T-cell (primary cell): ENCODE results near the gene EXO1. TPM values are rescaled to one million over a fixed set of nuclear protein-coding genes. Genes with fewer than 3 reads are reported as not detected.
"Not testable (repeated sequence)": the region's sequence is repeated elsewhere in the genome, so short reads cannot be mapped to it uniquely, and the experiment has no call there.

Experiments used
- ATAC-seq, 4 experiments: fragments of 200-7000 bp in 3 of 4; fragments of 150-1000 bp in 1 of 4; cut with Tn5 transposase; replicated peaks in 1 of 4; 1 replicate in 3 of 4; 2 replicates in 1 of 4; pipeline ENCODE4 v1.10.0; 2021; ENCODE audit warnings: moderate library complexity in 3 of 4, mild to moderate bottlenecking in 2 of 4, moderate number of reproducible peaks in 1 of 4
- CTCF ChIA-PET, 2 donors: fragments of 300-600 bp; sonication (Branson Sonifier 250); formaldehyde crosslinking; loops; one replicate each; lab custom pipeline; 2022; ENCODE audit warnings: antibody characterized with exemption in 2 of 2; lab: Charles Lee
- POLR2A ChIA-PET, 2 donors: fragments of 300-600 bp; sonication (Branson Sonifier 250); formaldehyde crosslinking; loops; one replicate each; lab custom pipeline; 2022; ENCODE audit warnings: antibody characterized with exemption in 2 of 2; lab: Charles Lee
- DNase-seq, 35 experiments: peaks; one replicate each; pipeline versions ENCODE4 v3.0.0 to v3.0.0-alpha.2; 2013 to 2023
- H3K27ac ChIP-seq: one replicate; pipeline ENCODE4 v1.5.1; 2013; ENCODE audit warnings: low read length
- H3K27me3 ChIP-seq, 2 experiments: replicated peaks in 1 of 2; 1 replicate in 1 of 2; 2 replicates in 1 of 2; pipeline versions ENCODE4 v1.6.1 to v1.7.0; 2013; ENCODE audit warnings: low read length in 1 of 2, mixed read lengths in 1 of 2; ENCODE audit not compliant: control insufficient read depth in 2 of 2, insufficient read depth in 2 of 2; ENCODE audit errors: extremely low read depth in 1 of 2
- H3K36me3 ChIP-seq, 2 donors: 1 replicate in 1 of 2; 2 replicates in 1 of 2; pipeline versions ENCODE4 v1.6.1 to v1.7.0; 2013; ENCODE audit warnings: low read length in 1 of 2; ENCODE audit not compliant: control insufficient read depth in 2 of 2, insufficient read depth in 1 of 2; ENCODE audit errors: extremely low read depth in 1 of 2
- H3K4me1 ChIP-seq, 2 experiments: 1 replicate in 1 of 2; 2 replicates in 1 of 2; pipeline versions ENCODE4 v1.6.1 to v1.7.0; 2013; ENCODE audit warnings: low read length in 2 of 2, mixed read lengths in 1 of 2; ENCODE audit not compliant: insufficient read depth in 2 of 2, control insufficient read depth in 1 of 2; ENCODE audit errors: extremely low read depth in 1 of 2
- H3K4me3 ChIP-seq, 2 donors: 1 replicate in 1 of 2; 2 replicates in 1 of 2; pipeline versions ENCODE4 v1.5.1 to v1.7.0; 2013; ENCODE audit warnings: mild to moderate bottlenecking in 2 of 2, low read length in 1 of 2, moderate library complexity in 1 of 2; ENCODE audit not compliant: control insufficient read depth in 1 of 2; ENCODE audit errors: extremely low read depth in 1 of 2
- H3K9me3 ChIP-seq: 2 replicates; pipeline ENCODE4 v1.7.0; 2013
- H3K27ac Mint-ChIP-seq, 2 donors: one replicate each; pipeline ENCODE4 v1.8.0; 2020 to 2021; ENCODE audit warnings: mild to moderate bottlenecking in 2 of 2, mixed read lengths in 2 of 2
- H3K27me3 Mint-ChIP-seq, 2 donors: one replicate each; pipeline ENCODE4 v1.8.0; 2021 to 2022; ENCODE audit warnings: mixed read lengths in 2 of 2
- H3K36me3 Mint-ChIP-seq: one replicate; pipeline ENCODE4 v1.8.0; 2021; ENCODE audit warnings: mixed read lengths
- H3K4me1 Mint-ChIP-seq, 3 donors: one replicate each; pipeline ENCODE4 v1.8.0; 2020 to 2022; ENCODE audit warnings: mixed read lengths in 3 of 3, mild to moderate bottlenecking in 1 of 3
- H3K4me3 Mint-ChIP-seq, 3 donors: one replicate each; pipeline ENCODE4 v1.8.0; 2020 to 2022; ENCODE audit warnings: mild to moderate bottlenecking in 3 of 3, mixed read lengths in 3 of 3, moderate library complexity in 3 of 3
- H3K9me3 Mint-ChIP-seq, 3 donors: one replicate each; pipeline ENCODE4 v1.8.0; 2020 to 2022; ENCODE audit warnings: mixed read lengths in 3 of 3
- WGBS: methylation state at CpG from one replicate; pipeline ENCODE4 v1.1.5; 2013; ENCODE audit warnings: missing lambda C conversion rate; ENCODE audit not compliant: insufficient coverage; 5-methylcytosine and 5-hydroxymethylcytosine counted together
- total RNA-seq, 35 experiments: library from RNA in 6 of 35; stranded (reverse) in 6 of 35; fragments of 120-200 nt in 1 of 35; gene quantifications; one replicate each; pipeline versions ENCODE4 v1.2.1 to v1.2.4 and lab custom pipeline; 2013 to 2026

EXO1 gene
- total RNA-seq, 5 donors from 2014 or later (not counting 1 experiment from before 2014, with no cell fraction given) = 0.41 to 2.7 (median 1.4) TPM

DNA sequence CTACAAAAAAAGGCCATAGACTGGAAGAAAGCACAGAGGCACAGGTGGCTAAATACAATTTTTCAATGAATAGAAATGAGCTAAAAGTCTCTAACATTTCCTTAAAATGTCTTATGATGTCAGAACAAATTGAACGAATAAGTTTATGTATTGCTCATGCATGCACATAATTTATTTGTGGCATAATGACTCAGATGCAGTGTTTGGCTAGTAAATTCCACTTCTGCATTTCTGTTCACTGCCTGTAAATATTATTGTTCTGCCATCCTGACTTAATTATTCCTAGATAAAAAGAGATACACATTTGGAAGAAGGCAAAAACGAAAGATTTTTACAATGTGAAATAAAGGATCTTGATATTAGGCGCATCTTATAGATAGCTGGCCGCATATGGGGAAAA lies 26.6 kb upstream of the EXO1 start:
- no peak for ATAC-seq
- WGBS = 100% methylated on average over 2 of the region's 4 CpGs

DNA sequence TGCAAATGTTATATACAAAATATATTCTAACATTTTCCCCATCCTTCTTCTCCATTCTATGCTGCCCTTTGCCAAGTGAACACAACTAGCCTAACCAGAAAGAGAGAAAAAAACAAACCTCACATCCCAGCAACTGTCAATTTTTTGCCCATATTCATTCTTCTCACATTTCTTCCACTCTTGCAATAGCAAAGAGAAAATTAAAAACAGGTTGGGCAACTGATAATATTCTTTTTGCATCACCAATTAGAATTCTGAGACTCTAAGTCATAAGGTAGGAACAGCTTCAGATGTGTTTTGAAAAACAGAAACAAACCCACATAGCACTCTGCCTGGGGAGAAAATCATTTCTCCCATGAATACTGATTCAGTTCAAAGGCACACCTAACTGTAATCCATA lies 25.2 kb upstream of the EXO1 start:
- Mint-ChIP-seq H3K9me3 (no peaks in the 10 kb centered on the region), H3K36me3 (no peaks in the 10 kb centered on the region), H3K4me1 (no peaks in the 10 kb centered on the region), H3K27me3 (peaks cover 0 to 5% of the 10 kb centered on the region in 2 donors), H3K27ac (no peak overlapping the region), H3K4me3 (no peak overlapping the region)
- POLR2A ChIA-PET = no interaction called here
- Histone ChIP-seq H3K9me3 (no peaks in the 10 kb centered on the region), H3K27me3 (peaks cover 0 to 4% of the 10 kb centered on the region in 2 experiments), H3K27ac (no peak overlapping the region), H3K36me3 (no peaks in the 10 kb centered on the region), H3K4me3 (no peak overlapping the region), H3K4me1 (no peaks in the 10 kb centered on the region)
- ATAC-seq (no peak), DNase-seq (no peak)
- CTCF ChIA-PET = no interaction called here

More for the DNA sequence above, 26.6 kb upstream of the EXO1 start:
- H3K4me1 Mint-ChIP-seq = no peaks in the 10 kb centered on the region
- H3K9me3 Mint-ChIP-seq = no peaks in the 10 kb centered on the region
- Histone ChIP-seq H3K9me3 (no peaks in the 10 kb centered on the region), H3K27ac (no peak overlapping the region), H3K27me3 (peaks cover 0 to 2% of the 10 kb centered on the region in 2 experiments), H3K36me3 (no peaks in the 10 kb centered on the region), H3K4me1 (no peaks in the 10 kb centered on the region), H3K4me3 (no peak overlapping the region)
- DNase-seq = no peak
- no peak overlapping the region for H3K27ac Mint-ChIP-seq
- POLR2A ChIA-PET = interaction anchor here in 1 of 2 donors (0.6 kb wide), 1 partner anchor 17 kb away, joined by 5 read pairs; no protein-coding TSS in a partner anchor
- H3K27me3 Mint-ChIP-seq = peaks cover 0 to 5% of the 10 kb centered on the region in 2 donors
- CTCF ChIA-PET = no interaction called here
- no peak overlapping the region for H3K4me3 Mint-ChIP-seq
- no peaks in the 10 kb centered on the region for H3K36me3 Mint-ChIP-seq

DNA sequence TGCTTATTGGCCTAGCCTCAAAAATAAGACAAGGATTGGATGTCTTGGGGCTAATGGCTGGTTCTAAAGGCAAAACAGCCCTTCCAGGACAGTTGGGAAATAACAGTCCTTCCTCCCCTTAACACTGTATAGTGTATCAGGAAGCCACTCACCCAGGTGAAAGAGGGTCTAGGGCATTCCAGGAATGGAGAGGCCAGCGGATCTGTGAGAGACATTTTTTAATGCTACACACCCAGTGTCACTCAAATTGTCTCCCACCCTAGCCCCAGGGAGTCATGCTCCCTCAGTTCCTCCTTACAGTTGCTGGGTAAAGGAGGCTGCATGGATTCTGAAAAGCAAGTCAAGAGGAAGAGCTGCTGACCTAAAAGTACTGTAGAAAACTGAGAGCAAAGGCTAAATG lies 24.1 kb upstream of the EXO1 start:
- Histone ChIP-seq H3K4me3 (no peak overlapping the region), H3K4me1 (no peaks in the 10 kb centered on the region), H3K9me3 (no peaks in the 10 kb centered on the region), H3K27me3 (peaks cover 0 to 4% of the 10 kb centered on the region in 2 experiments), H3K27ac (no peak overlapping the region), H3K36me3 (no peaks in the 10 kb centered on the region)
- Mint-ChIP-seq H3K27me3 (peaks cover 0 to 6% of the 10 kb centered on the region in 2 donors), H3K27ac (no peak overlapping the region), H3K4me1 (no peaks in the 10 kb centered on the region), H3K36me3 (no peaks in the 10 kb centered on the region), H3K9me3 (no peaks in the 10 kb centered on the region), H3K4me3 (no peak overlapping the region)
- ATAC-seq = no peak
- no peak for DNase-seq
- POLR2A ChIA-PET = interaction anchor here in 1 of 2 donors (0.6 kb wide), 1 partner anchor 9 kb away, joined by 3 read pairs; no protein-coding TSS in a partner anchor
- CTCF ChIA-PET = interaction anchor here in 1 of 2 donors (0.5 kb wide), 1 partner anchor 171 kb away, joined by 4 read pairs; no protein-coding TSS in a partner anchor
- no CpG with 5 or more reads among the region's 1 CpG for WGBS

DNA sequence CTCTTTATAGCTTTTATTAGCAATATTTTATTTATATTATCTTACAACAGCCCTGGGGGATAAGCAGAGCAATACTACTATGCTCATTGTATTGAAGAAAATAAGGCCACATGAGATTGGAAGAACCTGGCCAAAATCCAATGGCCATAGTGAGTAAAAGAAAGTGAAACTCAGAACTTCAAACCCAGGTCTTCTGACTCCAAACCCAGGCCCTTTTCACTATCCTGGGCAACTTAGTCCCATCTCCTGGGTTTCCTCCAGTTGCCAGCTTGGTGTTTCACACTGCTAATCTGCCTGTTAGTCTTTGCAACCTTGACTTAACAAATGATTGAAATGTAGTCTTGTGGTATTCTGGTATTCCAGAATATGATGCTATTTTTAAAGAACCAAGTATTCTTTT lies 22.4 kb upstream of the EXO1 start:
- no peak for DNase-seq
- Mint-ChIP-seq H3K4me1 (no peaks in the 10 kb centered on the region), H3K27me3 (peaks cover 0 to 8% of the 10 kb centered on the region in 2 donors), H3K4me3 (no peak overlapping the region), H3K9me3 (no peaks in the 10 kb centered on the region), H3K36me3 (no peaks in the 10 kb centered on the region), H3K27ac (no peak overlapping the region)
- Histone ChIP-seq H3K36me3 (no peaks in the 10 kb centered on the region), H3K27ac (no peak overlapping the region), H3K4me1 (no peaks in the 10 kb centered on the region), H3K9me3 (no peaks in the 10 kb centered on the region), H3K27me3 (peaks cover 0 to 4% of the 10 kb centered on the region in 2 experiments), H3K4me3 (no peak overlapping the region)
- POLR2A ChIA-PET = no interaction called here
- CTCF ChIA-PET = interaction anchor here in 1 of 2 donors (0.7 kb wide), 2 partner anchors 9 to 76 kb away, joined by 4 to 5 read pairs; no protein-coding TSS in a partner anchor
- ATAC-seq = no peak

DNA sequence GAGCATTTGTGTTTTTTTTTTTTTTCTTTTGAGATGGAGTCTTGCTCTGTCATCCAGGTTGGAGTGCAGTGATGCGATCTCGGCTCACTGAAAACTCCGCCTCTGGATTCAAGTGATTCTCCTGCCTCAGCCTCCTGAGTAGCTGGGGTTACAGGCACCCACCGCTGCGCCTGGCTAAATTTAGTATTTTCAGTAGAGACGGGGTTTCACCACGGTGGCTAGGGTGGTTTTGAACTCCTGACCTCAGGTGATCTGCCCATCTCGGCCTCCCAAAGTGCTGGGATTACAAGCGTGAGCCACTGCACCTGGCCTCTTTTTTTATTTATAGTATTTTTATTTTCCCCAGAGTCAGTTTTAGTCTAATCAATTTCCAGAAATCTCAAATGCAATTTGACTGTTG lies 21.4 kb upstream of the EXO1 start:
- not testable (repeated sequence) for H3K27ac Mint-ChIP-seq

DNA sequence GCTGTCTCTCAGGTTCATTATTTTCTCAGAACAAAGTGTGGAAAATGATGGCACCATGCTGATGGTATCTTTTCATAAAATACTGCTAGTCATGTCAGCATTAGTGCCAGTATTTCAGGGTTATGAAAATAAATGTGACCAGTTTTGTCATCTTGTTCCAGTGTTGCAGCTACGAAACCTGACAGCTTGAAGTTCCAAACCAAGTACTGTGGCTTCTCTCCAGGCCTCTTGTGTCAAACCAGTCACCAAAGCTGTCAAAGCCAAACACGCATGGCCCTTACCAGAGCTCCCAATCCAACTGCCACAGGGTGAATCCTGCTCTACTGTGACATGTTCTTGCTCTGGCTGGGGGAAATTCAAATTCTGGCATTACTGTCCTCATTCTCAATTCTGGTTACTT lies 20.7 kb upstream of the EXO1 start:
- no peak for DNase-seq
- H3K27me3 ChIP-seq = peaks cover 2 to 4% of the 10 kb centered on the region in 2 experiments
- POLR2A ChIA-PET = no interaction called here
- no peaks in the 10 kb centered on the region for H3K9me3 ChIP-seq
- no peaks in the 10 kb centered on the region for H3K36me3 Mint-ChIP-seq
- no peaks in the 10 kb centered on the region for H3K9me3 Mint-ChIP-seq
- CTCF ChIA-PET = interaction anchor here in 1 of 2 donors (0.6 kb wide), 1 partner anchor 10 kb away, joined by 3 read pairs; no protein-coding TSS in a partner anchor
- no peak overlapping the region for H3K4me3 ChIP-seq
- H3K27me3 Mint-ChIP-seq = peaks cover 0 to 18% of the 10 kb centered on the region in 2 donors
- no peaks in the 10 kb centered on the region for H3K4me1 Mint-ChIP-seq
- H3K4me1 ChIP-seq = no peaks in the 10 kb centered on the region
- H3K36me3 ChIP-seq = no peaks in the 10 kb centered on the region
- 60% methylated on average over 1 of the region's 2 CpGs for WGBS
- H3K27ac ChIP-seq = no peak overlapping the region
- H3K4me3 Mint-ChIP-seq = no peak overlapping the region
- no peak overlapping the region for H3K27ac Mint-ChIP-seq
- ATAC-seq = no peak

More for the DNA sequence above, 21.4 kb upstream of the EXO1 start:
- H3K27me3 ChIP-seq, H3K4me3 ChIP-seq, CTCF ChIA-PET, ATAC-seq, H3K36me3 Mint-ChIP-seq, H3K27ac ChIP-seq, POLR2A ChIA-PET, H3K9me3 ChIP-seq, H3K4me1 Mint-ChIP-seq, DNase-seq, H3K36me3 ChIP-seq, H3K4me1 ChIP-seq, H3K4me3 Mint-ChIP-seq, H3K9me3 Mint-ChIP-seq: not testable (repeated sequence)
- H3K27me3 Mint-ChIP-seq = peaks cover 0 to 13% of the 10 kb centered on the region in 2 donors
- no CpG with 5 or more reads among the region's 9 CpGs for WGBS
